ACC112 (cell line): Measurements from ENCODE around the gene UBE2N.
"Not testable (repeated sequence)": the region's sequence is repeated elsewhere in the genome, so short reads cannot be mapped to it uniquely, and the experiment has no call there.

ENCODE experiments used
- H2AFZ ChIP-seq: fragments of 200-600 bp; sonication (generic); one replicate; pipeline ENCODE4 v1.6.0; 2017; ENCODE audit warnings: antibody characterized with exemption, low read length; ENCODE audit not compliant: unreplicated experiment
- H3K27ac ChIP-seq: fragments of 200-600 bp; sonication (generic); 2 replicates; pipeline ENCODE4 v1.5.1; 2014; ENCODE audit warnings: low read depth, mild to moderate bottlenecking, antibody characterized with exemption, low read length, moderate library complexity
- H3K27me3 ChIP-seq: fragments of 200-600 bp; sonication (generic); 2 replicates; pipeline ENCODE4 v1.6.1; 2014; ENCODE audit warnings: mild to moderate bottlenecking, antibody characterized with exemption, low read length, moderate library complexity, mixed read lengths; ENCODE audit not compliant: insufficient read depth
- H3K36me3 ChIP-seq: fragments of 200-600 bp; sonication (generic); 2 replicates; pipeline ENCODE4 v1.6.1; 2016; ENCODE audit warnings: mild to moderate bottlenecking, antibody characterized with exemption, low read length, moderate library complexity, mixed read lengths; ENCODE audit not compliant: insufficient read depth
- H3K4me1 ChIP-seq: fragments of 200-600 bp; sonication (generic); one replicate; pipeline ENCODE4 v1.6.1; 2016; ENCODE audit warnings: low read length, mixed read lengths; ENCODE audit not compliant: insufficient read depth, unreplicated experiment, control insufficient read depth
- H3K4me3 ChIP-seq: fragments of 200-600 bp; sonication (generic); 2 replicates; pipeline ENCODE4 v1.5.1; 2014; ENCODE audit warnings: mild to moderate bottlenecking, low read depth, low read length
- H3K79me2 ChIP-seq: fragments of 200-600 bp; sonication (generic); one replicate; pipeline ENCODE4 v1.6.0; 2016; ENCODE audit warnings: low read length; ENCODE audit not compliant: control insufficient read depth, unreplicated experiment, insufficient read depth

The UBE2N gene

DNA sequence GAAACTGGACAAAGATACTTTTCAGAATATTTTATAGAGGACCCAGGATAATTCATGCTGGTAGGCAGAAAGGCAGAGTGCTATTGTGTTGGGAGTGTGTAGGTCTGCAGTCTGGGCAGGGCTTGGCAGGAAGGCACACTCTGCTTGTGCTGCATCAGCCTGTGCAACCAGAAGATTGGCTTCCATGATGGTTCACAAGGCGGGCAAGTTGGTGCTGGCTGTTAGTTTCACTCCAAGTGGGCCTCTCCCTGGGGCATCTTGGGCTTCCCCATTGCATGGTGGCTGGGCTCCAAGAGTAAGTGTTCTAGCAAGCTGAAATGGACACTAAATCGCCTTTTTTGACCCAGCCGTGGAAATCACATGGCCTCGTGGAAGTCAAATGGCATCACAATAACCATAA, 1.8 kb upstream of the UBE2N start:
- Histone ChIP-seq H3K79me2 (peaks cover 35% of the 10 kb centered on the region), H3K4me3 (no peak overlapping the region; the same call in 1 of the 2 replicates), H3K27ac (no peak overlapping the region), H3K4me1 (peaks cover 30% of the 10 kb centered on the region), H3K27me3 (no peaks in the 10 kb centered on the region), H3K36me3 (no peaks in the 10 kb centered on the region), H2AFZ (no peak overlapping the region)

DNA sequence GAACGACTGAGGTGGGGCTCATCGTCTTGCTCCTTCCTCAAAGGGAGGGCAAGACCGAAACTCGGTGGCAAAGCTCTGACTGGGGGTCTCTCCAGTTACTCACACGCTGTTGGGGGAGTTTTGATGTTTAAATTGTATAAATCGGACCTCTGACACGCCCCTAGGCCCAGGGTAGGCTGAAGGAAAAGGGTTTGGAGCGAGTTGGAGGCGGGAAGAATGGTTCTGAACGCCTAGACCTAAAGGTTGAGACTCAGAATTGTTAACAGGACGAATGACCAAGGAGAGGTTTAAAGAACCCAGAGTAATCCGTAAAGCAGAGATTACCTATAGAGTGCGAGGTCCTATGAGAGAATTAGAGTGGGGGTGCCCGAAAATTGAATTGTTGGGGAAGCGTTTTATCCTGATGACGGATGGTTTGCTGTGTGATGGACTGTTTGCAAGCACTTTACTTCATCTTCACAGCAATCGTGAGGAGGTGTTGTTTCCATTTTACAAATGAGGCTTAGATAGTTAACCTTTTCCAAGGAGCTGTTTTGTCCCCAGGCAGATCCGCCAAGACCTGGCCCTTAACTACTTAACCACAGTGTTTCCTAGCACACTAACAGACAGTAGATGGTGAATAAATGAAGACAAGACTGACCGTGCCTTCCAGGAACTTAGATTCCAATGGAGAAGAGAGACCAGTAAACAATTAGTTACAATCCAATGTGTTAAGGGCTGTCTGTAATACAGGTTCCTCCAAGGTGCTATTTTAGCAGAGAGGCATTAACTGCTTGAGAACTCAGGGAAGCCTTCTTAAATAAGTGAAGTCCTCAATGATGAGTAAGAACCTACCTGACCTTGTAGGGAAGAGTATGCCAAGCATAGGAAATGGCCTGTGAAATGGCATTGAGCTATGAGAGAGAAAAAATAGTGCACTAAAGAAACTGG, 929 bp upstream of the UBE2N start:
- no peaks in the 10 kb centered on the region for H3K36me3 ChIP-seq
- H2AFZ ChIP-seq: peak overlapping the region; percentile 97
- H3K27ac ChIP-seq: peak overlapping the region; percentile 86
- peaks cover 34% of the 10 kb centered on the region for H3K4me1 ChIP-seq
- peak overlapping the region; percentile 97 for H3K4me3 ChIP-seq
- H3K79me2 ChIP-seq: peaks cover 44% of the 10 kb centered on the region
- no peaks in the 10 kb centered on the region for H3K27me3 ChIP-seq

- peak overlapping the region; percentile 97 for H3K4me3 ChIP-seq
- peak overlapping the region; percentile 84 for H2AFZ ChIP-seq
Measured at GRCh38 chr12:93441081-93441616, 598 bp downstream of the UBE2N start.

GRCh38 chr12:93440043-93440835, 1.5 kb downstream of the UBE2N start:
- peak overlapping the region; percentile 86; the same call in 1 of the 2 replicates for H3K27ac ChIP-seq
- H2AFZ ChIP-seq: no peak overlapping the region
- peaks cover 48% of the 10 kb centered on the region for H3K4me1 ChIP-seq

More at GRCh38 chr12:93441081-93441616, 598 bp downstream of the UBE2N start:
- H3K79me2 ChIP-seq: peaks cover 59% of the 10 kb centered on the region
- H3K27ac ChIP-seq: peak overlapping the region; percentile 86
- H3K4me1 ChIP-seq: peaks cover 41% of the 10 kb centered on the region
- H3K36me3 ChIP-seq: no peaks in the 10 kb centered on the region
- H3K27me3 ChIP-seq: no peaks in the 10 kb centered on the region

GRCh38 chr12:93438266-93439050, 3.3 kb downstream of the UBE2N start:
- Histone ChIP-seq H3K27me3 (no peaks in the 10 kb centered on the region), H3K4me3 (no peak overlapping the region), H3K4me1 (peaks cover 50% of the 10 kb centered on the region), H3K36me3 (no peaks in the 10 kb centered on the region), H2AFZ (no peak overlapping the region), H3K27ac (no peak overlapping the region), H3K79me2 (peaks cover 84% of the 10 kb centered on the region)

More at GRCh38 chr12:93440043-93440835, 1.5 kb downstream of the UBE2N start:
- Histone ChIP-seq H3K4me3 (peak overlapping the region; percentile 97), H3K79me2 (peaks cover 68% of the 10 kb centered on the region), H3K27me3 (no peaks in the 10 kb centered on the region), H3K36me3 (no peaks in the 10 kb centered on the region)

GRCh38 chr12:93434256-93434865, 7.4 kb downstream of the UBE2N start:
- Histone ChIP-seq H3K27me3 (no peaks in the 10 kb centered on the region), H3K4me1 (peaks cover 30% of the 10 kb centered on the region), H3K79me2 (peaks cover 98% of the 10 kb centered on the region), H3K27ac (no peak overlapping the region), H3K36me3 (no peaks in the 10 kb centered on the region), H3K4me3 (no peak overlapping the region), H2AFZ (no peak overlapping the region)

DNA sequence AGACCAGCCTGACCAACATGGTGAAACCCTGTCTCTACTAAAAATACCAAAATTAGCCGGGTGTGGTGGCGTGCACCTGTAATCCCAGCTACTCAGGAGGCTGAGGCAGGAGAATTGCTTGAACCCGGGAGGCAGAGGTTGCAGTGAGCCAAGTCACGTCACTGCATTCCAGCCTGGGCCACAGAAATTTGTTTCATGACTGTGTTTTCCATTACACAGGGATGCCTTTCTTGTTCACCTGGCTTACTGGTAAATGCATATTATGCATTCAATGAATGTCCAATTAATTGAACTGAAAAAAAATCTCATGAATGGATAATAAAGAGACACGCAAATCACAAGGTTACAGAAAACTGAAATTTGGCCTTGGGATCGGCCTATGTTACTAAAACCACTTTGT, 9.7 kb downstream of the UBE2N start:
- not testable (repeated sequence) for H3K27me3 ChIP-seq, H3K4me3 ChIP-seq, H3K36me3 ChIP-seq, H3K27ac ChIP-seq, H2AFZ ChIP-seq
- peaks cover 97% of the 10 kb centered on the region for H3K79me2 ChIP-seq
- peaks cover 34% of the 10 kb centered on the region for H3K4me1 ChIP-seq

- Histone ChIP-seq H3K27ac (no peak overlapping the region), H3K79me2 (peaks cover 97% of the 10 kb centered on the region), H3K27me3 (no peaks in the 10 kb centered on the region), H2AFZ (no peak overlapping the region), H3K4me3 (no peak overlapping the region), H3K36me3 (no peaks in the 10 kb centered on the region), H3K4me1 (peaks cover 36% of the 10 kb centered on the region)
Measured at GRCh38 chr12:93430280-93430679, 11.5 kb downstream of the UBE2N start.

- Histone ChIP-seq H3K4me1 (peaks cover 38% of the 10 kb centered on the region), H3K4me3 (no peak overlapping the region), H2AFZ (no peak overlapping the region), H3K79me2 (peaks cover 97% of the 10 kb centered on the region), H3K27me3 (no peaks in the 10 kb centered on the region), H3K36me3 (no peaks in the 10 kb centered on the region), H3K27ac (no peak overlapping the region)
Measured at GRCh38 chr12:93429852-93430251, 11.9 kb downstream of the UBE2N start.
